HG03159 (cell line): ENCODE results near the gene TIAM1.

ENCODE experiments used
- ATAC-seq: cut with Tn5 transposase; IDR thresholded peaks from one replicate; pipeline ENCODE4 v1.9.1; 2021; ENCODE audit warnings: mild to moderate bottlenecking, moderate library complexity; ENCODE audit not compliant: unreplicated experiment

The TIAM1 gene

DNA sequence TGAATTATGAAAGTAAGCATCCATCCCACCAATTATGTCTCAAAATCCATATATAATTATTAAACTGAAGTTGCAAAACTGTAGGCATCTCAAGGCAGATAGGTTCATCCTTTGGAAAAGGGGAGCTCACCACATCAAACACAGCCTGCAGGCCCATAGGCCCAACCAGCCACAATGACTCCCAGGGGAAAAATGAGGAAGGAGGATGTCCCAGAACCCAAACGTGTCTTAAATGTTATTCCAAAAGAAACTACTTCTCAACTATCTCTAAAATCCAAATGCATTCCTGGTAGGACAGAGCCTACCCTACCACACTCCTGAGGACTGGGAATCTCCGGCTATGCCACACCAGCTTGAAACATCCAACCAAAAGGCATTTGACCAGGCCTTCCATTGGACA, 12.8 kb downstream of the TIAM1 start:
- ATAC-seq: no peak

DNA sequence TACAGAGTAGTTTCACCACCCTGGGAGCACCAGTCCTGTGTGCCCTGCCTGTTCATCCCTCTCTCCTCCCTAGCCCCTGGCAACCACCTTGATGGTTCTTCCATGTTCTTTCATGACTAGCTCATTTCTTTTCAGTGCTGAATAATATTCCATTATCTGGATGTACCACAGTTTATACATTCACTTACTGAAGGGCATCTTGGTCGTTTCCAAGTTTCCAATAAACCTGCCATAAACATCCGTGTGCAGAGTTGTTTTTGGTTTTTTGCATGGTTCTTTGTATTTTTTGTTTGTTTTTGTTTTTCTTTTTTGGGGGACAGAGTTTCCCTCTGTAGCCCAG, 13.9 kb downstream of the TIAM1 start:
- no peak for ATAC-seq

DNA sequence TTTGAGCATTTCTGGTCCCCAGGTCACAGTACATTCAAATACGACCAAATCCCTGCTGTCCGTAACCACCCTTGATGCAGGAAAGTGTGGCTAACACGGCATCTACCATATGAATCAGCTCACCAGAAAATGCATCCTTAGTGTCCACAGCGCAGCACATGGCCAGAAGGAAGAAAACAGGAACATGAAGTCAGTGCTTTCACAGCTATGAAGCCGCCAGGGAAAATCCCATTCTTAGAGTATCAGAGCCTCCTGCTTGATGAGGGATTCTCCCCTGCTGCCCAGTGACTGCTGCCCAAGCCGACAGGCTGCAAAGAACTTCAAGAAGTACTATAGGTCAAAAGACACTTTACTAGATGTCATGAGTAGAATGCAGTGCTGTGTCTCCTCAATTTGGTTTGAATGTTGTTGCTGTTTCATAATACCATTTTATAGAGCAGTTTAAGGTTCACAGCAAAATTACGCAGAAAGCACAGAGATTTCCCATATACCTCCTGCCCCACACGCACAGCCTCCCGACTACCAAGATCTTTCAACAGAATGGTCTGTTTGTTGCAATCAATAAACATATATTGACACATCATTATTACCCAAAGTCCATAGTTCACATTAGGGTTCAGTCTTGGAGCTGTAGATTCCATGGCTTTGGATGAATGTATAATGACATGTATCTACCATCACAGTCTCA, 14.5 kb downstream of the TIAM1 start:
- no peak for ATAC-seq

DNA sequence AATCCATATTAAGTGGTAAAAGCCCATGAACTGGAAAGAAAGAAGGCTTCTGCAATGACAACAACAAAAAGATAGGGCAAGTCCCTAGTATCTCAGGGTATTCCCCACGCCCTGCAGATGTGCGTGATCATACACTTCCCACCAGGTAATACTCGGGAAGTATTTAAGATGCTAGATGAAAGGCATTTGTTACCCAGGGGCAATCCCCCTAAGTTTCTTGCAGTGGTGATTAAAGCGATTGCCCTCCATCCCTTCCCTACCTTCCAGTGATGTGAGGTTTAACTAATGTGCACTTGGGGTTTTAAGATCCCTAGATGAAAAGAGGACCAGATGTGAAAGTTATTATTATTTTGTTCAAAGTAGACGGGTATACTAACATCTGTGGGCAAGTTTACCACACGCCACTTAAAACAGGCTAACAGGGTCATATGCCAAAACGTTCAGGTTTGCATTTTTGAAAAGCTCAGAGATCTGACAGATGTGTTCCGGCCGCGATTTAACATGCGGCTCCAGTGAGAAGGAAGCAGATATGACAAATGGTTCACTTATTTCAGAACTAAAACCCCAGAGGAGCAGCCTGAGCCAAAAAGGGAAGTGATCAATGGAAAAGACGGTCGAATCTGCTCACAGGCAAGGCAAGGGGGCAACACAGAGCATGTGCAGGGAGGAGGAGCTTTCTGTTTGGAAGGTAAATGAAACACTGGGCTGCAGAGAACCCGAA, 17.4 kb downstream of the TIAM1 start:
- ATAC-seq: peak; percentile 97

DNA sequence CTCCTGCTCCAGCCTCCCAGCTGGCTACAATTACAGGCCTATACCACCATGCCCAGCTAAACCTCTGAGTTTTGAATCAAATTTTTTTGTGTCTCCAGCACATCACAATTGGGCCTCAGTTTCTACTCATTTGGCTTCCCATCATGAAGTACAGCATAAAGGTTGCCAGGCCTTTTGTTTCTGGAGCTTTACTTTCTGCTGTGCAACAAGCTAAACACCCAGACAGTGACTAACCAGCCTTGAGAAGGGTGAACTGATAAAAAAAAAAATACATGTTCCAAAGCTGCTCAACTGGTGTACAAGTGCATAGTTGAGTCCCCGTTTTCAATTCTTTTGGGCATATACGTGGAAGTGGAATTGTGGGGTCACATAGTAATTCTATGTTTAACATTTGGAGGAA, 25.1 kb downstream of the TIAM1 start:
- no peak for ATAC-seq

DNA sequence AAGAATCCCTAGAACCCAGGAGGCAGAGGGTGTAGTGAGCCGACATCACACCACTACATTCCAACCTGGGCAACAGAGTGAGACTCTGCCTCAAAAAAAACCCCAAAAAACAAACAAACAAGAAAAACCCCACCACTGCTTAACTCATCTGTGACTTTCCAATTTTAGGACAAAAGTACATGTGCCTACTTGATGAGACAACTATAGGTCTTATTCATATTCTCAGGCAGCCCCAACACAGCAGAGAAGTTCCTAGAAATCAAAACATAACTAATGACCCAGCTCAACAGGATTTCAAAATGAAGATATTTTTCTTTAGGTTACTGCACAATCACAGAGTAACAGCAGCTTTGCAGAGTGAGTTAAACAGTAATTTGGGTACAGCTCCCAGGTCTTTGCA, 26.4 kb downstream of the TIAM1 start:
- no peak for ATAC-seq

DNA sequence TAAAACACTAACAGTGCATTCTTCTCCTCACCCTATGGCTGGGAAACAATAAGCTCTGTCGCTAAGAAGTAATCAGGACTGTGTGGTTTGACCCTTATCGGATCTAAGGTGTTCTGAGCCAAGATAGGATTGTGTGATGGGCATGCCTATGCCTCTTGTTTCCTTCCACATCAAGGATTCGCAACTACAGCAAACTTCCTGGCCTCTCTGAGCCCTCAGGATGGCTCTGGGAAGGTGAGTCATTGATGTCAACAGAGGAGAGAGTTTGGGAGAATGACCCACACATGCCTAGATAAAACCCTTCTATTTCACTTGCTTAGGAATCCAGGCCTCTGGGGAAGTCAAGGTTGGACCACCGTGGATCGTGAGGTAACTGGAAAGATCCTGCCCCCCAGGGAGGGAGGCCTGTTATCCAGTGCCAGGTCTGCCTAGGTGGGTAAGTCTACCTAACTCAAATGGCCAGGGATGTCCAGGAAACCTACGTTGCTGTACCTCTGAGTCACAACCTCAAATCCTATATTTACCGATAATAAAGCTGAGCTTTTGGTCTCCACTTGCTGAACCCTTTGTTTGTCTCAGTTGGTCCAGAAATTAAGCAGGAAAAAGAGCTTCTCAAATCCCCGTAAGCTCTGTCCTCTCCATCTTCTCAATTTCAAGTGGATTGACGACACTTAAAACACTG, 27.4 kb downstream of the TIAM1 start:
- no peak for ATAC-seq

DNA sequence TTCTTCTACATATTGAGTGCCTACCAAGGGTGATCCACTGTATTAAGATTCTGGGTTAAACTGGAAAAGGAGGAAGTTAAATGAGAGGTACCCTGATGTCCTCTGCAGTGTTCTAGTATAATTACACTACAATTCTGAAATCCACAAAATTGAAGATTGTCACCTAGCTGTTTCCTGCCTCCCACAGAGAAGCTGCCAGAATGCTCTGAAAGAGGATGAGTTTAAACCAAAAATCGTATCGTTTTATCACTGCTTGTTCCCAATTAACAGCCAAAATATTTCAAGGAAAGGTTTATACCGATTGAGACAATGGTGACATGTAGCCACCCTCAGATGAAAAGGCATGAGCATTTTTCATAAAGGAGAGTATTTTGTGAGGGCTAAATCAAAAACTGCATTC, 28.0 kb downstream of the TIAM1 start:
- ATAC-seq: no peak

DNA sequence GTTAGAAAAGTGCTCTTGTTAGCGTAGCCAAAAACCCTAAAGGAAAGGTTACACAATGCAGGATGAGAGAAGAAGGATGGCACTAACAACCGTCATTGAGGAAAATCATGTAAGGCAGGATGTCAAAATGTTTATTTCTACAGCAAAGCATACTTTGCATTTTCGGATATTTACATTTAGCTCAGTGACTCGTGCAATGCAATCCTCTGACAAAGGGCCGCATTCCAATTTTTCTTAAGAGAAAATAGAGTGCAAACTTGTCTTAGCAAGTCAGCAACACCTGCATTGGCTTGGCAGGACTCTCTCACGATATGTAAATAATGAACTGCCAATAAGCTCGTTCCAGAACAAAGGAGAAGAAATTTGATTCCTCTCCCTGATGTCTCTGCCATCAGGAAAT, 33.3 kb downstream of the TIAM1 start:
- no peak for ATAC-seq

DNA sequence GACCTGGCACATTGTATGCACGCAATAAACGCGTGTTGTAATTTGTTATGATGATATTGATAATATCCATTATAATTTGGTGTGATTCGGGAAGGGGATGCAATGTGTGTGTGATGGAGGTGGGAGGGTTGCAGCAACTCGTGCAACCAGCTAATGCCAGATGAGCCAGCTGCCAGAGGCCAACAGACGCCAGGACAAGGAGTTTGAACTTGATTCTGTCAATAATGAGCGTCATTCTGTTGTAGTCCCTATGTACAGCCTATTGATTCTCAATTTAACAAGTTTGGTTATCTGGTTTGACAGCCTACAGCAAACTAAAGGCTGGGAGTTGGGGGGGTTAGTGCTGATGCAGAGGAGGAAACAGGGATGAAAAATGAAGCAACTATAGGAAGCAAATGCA, 35.5 kb downstream of the TIAM1 start:
- no peak for ATAC-seq

DNA sequence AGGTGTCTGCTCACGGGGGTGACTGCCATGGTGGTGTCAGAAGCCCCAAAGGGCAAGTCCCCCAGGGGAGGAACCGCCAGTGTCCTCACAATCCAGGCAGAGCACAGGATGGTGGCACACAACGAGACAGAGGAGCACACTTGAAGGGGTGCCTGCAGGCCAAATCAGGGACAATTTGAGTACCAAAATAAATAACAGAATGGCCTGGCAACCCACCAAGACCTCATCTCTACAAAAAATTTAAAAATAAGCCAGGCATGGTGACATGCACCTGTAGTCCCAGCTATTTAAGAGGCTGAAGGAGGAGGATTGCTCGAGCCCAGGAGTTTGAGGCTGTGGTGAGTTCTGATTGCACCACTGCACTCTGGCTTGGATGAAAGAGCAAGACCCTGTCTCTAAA, 38.2 kb downstream of the TIAM1 start:
- no peak for ATAC-seq

DNA sequence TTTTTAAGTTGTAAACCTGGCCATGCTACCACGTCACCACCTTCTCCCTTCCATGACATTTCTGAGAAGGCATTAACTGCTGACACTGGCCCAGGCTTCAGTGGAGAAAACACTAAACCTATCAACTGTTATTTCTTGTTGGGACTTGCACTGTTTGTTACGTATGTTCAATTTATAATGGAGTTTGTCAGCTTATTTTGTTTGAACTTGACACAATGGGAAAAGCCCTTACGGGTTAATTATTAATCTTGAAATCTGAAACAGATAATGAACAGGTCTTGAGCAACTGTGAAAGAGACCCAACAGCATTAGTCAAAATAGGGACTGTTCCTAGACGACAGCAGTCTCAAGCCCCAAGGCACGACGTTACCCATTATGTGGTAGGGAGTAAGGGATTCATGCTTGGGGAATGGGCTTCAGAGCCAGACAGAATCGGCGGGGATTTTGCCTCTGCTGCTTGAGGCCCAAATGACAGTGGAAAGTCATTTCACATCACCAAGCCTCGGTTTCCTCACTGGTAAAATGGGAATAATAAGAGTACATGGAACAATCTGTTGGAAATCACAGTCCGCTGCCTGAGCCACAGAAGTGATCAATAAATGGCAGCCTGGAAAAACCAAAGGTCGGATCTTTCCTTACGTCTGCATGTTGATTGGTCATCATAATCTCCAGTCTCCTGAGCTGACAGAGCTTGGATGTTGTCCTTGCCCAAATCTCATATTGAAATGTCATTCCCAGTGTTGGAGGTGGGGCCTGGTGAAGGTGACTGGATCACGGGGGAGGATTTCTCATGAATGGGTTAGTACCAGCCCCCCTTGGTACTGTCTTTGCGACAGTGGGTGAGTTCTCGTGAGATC, 44.5 kb downstream of the TIAM1 start:
- ATAC-seq: no peak

DNA sequence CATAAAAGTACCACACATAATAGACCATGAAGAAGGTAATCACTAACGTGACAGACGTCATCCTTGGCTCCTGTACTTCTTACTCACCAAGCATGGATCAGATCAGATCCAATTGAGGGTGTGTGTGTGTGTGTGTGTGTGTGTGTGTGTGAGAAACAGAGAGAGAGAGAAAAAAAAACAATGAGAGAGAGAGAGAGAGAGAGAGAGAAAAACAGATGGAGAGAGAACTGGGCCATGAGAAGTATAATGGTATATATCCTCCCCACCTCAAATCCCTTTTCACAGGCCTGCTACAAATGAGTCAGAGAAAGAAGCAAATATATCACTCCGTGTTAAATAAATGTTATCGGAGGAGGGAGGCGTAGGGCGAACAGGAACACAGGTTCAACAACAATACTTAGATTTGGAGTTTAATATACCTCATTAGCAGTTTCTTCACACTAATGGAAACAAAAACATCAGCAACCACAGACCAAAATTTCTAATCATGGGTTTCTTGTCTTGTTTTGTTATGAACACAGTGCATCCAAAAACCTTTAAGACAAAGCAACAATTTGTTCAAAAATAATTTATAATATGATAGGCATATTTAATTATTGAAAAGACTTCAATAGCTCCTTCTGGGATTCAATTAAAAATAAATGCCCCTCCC, 45.3 kb downstream of the TIAM1 start:
- no peak for ATAC-seq

DNA sequence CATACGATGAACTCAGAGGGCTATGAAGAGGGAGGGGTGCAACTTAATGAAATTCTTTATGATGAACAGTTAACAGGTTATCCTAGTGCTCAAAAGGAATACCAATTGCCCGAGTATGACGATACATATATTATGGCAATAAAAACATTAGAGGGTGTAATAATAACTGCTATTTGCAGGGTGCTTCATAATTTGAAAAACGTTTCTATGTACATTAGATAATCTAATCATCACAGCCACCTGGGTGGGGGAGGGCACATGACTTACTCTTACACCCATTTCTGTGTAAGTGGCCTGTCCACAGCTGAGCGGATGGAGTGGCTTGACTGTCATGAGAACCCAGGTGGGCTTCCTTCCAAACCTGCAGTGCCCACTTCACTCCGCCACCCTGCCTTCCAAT, 46.3 kb downstream of the TIAM1 start:
- ATAC-seq: no peak

DNA sequence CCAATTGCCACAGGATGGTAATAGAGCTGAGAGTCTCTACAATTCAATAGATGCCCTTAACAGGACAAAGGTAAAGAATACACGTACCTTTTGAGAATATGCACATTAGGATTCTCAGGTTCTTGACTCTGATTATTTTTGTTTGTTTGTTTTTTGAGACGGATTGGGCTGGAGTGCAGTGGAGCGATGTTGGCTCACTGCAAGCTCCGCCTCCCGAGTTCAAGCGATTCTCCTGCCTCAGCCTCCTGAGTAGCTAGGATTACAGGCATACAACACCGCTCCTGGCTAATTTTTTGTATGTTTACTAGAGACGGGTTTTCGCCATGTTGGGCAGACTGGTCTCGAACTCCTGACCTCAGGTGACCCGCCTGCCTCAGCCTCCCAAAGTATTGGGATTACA, 48.4 kb downstream of the TIAM1 start:
- ATAC-seq: no peak

DNA sequence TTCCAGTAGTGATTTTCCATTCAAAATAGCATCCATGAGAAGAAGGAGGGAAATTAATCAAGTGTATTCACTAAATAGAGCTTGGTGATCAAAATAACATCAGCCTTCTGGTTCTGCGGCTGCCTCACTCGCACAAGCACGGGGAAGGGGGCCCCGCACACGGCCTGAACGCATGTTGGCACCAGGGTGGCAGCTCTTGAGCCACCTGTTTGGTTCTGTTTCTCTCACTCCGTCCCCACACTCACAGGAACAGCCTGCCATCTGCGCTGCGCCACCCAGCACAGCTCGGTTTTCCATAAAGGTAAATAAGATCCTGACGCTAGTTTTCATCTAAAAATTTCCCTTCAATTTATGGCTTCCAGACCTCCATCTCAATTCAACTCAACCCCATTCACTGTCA, 49.4 kb downstream of the TIAM1 start:
- ATAC-seq: no peak

DNA sequence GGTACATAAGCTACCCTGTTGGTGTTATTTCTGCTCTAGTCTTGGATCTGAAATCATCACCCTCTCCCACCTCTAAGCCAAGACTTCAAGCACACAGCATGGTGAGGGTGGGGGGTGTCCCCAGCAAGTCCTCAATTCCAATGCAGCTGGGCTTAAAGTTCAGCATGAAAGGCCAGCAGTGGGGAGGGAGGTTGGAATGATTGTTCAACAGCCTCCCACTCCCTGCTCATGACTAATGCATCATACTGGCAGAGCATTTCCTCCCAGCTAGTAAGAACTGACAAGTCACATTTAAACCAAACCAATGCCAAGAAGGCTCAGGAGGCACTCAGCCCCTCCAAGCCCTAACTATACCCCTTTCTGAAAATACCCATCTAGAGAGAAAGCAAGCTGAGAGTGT, 50.1 kb downstream of the TIAM1 start:
- no peak for ATAC-seq

DNA sequence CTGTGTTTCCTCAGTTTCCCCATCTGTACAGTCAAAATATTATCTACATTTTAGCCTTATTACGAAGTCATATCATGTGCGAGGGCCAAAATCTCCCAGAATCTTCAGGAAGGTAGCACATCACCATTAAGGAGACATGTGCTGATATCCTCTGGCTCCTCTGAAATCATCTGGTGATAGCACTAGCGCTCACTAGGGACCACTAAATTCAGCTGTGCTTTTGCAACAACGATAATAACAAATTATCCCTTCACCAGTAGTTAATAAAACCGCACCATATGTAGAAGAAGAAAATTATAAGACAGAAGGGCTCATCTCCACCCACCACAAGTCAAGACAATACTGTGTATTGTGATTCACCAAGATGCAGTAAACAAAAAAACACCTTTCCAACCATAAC, 53.3 kb downstream of the TIAM1 start:
- ATAC-seq: no peak

DNA sequence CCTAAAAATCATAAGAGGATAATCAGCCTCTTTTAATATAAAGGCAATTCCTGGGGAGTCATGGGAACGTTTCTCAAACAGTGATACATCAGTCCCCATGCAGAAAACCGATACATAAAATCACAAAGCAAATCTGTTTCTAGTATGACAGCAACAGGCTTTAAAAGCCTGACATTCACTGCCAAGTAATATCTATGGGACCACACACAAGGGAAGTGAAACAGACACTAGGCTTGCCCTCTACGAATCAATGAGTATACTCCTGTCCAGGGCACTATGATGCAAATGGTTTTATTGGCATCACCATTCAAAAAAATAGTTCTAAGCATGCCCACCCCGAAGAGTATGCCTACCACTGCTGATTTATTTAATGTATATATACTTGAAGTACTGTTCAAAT, 54.4 kb downstream of the TIAM1 start:
- peak; percentile 62 for ATAC-seq

DNA sequence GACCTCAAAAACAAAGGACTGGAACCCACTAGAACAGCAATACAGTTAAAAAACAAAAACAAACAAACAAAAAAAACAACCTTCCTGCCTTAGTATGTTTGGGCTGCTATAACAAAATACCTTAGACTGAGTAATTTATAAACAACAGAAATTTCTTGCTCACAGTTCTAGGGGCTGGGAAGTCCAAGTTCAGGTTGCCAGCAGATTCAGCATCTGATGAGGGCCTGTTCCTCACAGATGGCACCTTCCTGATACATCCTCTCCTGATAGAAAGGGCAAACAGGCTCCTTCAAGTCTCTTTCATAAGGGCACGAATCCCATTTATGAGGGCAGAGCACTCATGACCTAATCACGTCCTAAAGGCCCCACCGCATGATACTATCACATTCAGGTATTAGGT, 55.9 kb downstream of the TIAM1 start:
- ATAC-seq: no peak

DNA sequence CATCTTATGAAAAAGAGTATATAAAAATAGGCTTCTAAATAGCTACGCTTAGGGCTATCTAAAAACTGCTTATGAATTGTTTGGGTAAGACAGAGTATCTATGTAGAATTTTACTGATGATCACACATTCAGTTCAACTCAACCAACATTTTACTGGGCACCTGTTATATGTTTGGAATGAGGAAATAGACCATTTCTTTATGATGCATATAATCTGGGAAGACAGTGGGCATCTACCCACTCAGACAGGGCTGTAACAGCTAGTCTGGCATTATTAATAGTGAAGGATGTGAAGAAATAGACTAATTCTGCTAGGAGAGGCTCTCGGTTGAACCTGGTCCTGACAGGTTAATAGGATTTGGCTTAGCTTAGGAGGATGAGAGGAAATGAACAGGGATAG, 56.9 kb downstream of the TIAM1 start:
- ATAC-seq: no peak
